Stimulated activated CD8-positive, alpha-beta memory T cell treated with anti-CD3 and anti-CD28 coated beads, Interleukin-12 subunit alpha, Interleukin-12 subunit beta, amount 100 ng/mL, for 24 hours (primary cell): ENCODE results near the gene ALPP.
"Not testable (repeated sequence)": the region's sequence is repeated elsewhere in the genome, so short reads cannot be mapped to it uniquely, and the experiment has no call there.

ENCODE experiments used
- DNase-seq: peaks from one replicate; pipeline ENCODE4 v3.0.0-alpha.2; 2020; ENCODE audit errors: extremely low read depth

The ALPP gene

DNA sequence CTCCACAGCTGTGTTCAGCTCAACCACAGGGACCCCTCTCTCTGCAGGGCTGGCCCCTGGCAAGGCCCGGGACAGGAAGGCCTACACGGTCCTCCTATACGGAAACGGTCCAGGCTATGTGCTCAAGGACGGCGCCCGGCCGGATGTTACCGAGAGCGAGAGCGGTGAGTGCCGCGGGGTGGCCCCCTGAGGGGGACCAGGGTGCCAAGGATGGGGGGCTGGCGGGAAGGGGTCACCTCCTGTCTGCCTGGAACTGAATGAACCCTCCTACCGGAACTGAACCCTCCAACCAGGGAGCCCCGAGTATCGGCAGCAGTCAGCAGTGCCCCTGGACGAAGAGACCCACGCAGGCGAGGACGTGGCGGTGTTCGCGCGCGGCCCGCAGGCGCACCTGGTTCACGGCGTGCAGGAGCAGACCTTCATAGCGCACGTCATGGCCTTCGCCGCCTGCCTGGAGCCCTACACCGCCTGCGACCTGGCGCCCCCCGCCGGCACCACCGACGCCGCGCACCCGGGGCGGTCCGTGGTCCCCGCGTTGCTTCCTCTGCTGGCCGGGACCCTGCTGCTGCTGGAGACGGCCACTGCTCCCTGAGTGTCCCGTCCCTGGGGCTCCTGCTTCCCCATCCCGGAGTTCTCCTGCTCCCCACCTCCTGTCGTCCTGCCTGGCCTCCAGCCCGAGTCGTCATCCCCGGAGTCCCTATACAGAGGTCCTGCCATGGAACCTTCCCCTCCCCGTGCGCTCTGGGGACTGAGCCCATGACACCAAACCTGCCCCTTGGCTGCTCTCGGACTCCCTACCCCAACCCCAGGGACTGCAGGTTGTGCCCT lies 2.9 kb downstream of the ALPP start:
- not testable (repeated sequence) for DNase-seq

DNA sequence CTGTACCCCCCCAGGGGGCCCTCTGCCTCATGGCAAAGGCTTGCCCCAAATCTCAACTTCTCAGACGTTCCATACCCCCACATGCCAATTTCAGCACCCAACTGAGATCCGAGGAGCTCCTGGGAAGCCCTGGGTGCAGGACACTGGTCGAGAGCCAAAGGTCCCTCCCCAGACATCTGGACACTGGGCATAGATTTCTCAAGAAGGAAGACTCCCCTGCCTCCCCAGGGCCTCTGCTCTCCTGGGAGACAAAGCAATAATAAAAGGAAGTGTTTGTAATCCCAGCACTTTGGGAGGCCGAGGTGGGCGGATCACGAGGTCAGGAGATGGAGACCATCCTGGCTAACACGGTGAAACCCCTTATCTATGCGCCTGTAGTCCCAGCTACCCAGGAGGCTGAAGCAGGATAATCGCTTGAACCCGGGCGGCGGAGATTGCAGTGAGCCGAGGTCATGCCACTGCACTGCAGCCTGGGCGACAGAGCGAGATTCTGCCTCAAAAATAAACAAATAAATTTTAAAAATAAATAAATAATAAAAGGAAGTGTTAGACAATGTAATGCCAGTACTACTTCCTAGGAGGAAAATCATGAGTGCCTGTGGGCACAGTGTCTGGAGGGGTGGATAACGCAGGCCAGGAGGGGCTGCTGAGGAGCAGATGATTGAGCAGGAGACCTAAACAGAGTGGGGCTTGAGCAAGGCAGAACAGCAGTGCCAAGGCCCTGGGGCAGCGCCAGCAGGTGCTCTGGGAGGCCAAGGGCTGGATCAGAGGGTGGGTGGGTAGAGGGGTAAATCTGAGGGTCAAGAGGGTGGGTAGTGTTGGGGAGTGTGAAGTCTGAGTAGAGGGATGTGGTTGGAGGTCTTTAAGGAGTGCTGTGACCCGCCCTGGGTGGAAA lies 4.0 kb downstream of the ALPP start:
- DNase-seq, result no peak

DNA sequence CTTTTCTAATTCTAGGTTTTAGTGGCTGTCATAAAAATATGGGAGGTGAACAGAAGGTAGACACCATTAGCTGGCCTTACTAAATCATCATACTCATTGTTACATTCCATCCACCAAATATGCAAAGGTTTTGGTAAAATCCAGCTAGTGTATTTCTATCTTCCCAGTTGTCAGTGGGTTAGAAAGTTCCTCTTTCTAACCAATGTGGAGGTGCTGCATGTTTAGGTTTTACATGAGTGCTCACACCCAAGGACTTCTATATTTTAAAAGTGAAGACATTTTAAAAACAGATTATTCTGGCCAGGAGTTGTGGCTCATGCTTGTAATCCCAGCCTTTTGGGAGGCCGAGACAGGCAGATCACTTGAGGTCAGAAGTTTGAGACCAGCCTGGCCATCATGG lies 5.9 kb downstream of the ALPP start:
- DNase-seq, result no peak

DNA sequence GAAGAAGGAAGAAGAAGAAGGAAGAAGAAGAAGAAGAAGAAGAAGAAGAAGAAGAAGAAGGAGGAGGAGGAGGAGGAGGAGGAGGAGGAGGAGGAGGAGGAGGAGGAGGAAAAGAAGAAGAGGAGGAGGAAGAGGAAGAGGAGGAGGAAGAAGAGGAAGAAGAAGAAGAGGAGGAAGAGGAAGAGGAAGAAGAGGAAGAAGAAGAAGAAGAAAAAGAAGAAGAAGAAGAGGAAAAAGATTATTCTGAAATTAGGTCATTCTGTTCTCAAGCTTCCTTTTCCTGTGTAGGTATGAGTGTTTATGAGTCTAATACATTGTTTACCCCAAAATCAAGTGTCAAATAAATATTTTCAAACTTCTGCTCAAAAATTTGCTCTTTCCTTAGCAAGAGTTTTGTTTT lies 6.5 kb downstream of the ALPP start:
- DNase-seq, result not testable (repeated sequence)

DNA sequence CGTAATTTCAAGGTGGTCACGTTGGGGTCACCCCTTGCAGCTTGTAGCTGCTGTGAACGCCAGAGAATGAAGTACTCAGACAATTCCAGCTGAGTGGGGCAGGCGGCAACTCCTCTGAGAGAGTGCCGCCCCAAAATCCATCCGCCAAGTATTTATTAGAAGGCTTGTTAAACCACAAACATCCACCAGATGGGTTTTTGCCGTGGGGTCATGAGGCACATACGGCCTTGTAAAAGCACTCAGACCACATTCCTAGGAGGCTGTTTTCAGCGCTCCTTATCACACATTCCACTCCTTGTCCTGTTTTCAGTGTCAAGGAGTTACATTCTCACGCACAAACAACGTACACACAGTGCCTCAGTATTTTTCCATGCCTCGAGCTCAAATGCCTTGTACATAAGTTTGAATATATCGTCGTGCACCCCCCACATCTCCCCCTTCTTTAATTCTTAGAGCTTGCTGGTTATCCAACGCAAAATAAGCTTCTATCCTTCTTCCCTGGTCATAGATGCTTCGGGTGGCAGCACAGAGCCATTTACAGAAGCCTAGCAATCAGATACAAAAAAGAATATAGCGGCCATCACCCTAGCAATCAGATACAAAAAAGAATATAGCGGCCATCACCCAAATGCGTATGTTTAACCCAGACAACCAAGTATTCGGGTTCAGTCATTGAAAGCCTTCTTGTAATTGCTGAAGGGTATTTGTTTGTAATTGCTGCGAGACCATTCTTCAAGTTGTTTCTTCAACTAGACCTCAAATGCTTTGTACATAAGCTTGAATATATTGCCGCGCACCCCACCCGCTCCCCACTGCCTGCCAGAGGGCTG lies 7.3 kb downstream of the ALPP start:
- no peak for DNase-seq

DNA sequence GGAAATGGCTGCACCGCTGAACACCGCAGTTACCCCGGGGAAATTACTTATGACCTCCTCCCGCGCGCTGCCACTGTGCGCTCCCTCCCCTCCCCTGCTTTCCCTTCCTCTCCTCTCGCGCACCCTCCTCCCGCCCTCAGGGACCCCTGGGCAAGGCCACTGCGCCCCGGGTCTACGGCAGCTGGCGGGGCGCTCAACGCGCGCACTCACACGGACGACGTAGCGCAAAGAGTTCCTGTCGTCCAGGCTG lies 7.9 kb downstream of the ALPP start:
- no peak for DNase-seq

DNA sequence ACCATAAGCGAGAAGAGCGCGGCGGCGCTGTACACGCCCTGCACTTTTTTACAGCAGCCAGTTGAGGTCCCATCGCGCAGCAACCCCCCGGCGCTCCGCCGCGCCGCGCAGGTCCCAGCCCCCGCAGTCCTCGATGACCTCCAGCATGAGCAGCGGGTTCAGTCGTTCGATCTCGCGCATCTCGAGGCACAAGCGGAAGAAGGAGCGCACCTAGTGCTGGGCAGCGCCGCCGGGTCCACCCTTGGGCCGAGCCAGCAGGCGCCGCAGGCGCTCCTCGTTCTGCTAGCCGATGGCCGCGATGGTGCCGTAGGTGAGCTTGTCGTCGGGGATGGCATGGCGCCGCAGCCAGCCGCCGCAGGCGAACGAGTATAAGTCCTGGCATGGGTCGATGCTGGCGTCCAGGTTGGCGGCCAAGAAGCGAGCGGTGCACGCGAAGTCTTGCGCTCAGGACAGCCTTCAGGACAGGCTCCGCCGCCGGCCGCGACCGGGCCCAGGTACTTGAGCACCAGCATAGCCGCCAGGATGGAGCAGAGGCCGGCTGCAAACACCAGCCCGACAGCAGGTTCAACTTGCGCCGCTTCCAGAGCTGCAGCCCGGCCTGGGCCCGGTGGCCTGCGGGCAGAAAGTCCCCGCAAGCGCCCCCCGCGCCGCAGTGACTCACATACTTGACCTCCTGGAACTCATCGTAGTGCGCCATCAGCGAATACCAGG lies 8.3 kb downstream of the ALPP start:
- no peak for DNase-seq

DNA sequence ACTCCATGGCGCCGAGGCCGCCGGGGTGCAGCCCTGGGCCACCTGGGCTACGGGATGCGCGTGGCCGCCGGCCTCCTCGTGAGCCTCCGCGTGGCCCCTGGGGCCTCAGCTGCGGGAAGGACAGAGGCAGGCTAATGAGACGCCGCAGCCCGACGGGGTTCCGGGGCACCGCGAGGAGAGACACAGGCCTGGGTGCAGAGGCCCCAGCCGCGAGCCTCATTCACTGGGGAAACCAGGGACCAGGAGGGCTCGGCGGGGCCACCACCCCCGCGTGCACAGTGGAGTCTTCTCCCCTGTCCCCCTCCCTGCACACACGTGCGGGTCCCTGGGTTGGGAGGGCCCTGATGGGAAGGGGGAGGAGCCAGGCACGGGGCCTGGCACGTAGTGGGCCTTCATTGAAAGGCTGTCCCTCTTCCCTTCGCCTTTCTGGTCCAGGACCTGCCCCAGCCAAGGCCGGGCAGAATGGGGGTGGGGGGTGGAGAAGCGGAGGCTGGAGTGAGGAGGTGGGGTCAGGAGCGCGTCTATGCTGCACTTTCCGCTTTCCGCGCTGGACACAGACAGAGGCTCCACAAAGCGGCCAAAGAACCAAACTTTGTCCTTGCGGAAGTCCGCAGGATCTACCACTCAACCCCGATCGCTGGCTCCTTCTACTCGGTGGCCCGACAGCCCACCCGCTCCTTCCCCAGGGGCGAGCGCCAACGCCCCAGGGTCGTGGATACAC lies 9.1 kb downstream of the ALPP start:
- no peak for DNase-seq

DNA sequence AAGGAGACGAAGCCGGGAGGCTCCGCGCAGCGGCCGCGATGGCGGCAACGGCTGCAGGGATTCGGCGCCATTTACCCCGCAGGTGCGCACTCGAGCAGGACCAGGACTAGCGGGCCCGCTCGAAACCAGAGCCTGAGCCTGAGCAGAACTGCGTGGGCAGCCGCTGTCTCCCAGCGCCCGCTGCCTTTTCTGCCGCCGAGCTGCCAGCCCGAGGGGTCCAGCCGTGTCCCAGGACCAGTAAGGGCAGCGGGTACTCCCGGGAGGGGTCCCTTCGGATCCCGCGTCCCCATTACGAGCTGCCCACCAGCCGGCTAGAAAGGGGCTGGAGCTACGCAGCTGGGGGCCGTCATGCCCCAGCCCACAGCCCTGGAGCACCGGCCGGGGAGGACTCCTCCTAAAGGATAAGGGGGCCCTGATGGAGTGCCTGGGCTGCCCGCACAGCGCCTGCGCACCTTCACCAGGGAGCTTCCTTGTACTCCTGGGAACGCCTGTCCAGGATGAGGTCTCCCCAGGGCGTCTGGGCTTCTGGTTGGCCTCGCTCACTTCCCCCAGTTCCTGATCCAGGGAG lies 9.9 kb downstream of the ALPP start:
- no peak for DNase-seq

DNA sequence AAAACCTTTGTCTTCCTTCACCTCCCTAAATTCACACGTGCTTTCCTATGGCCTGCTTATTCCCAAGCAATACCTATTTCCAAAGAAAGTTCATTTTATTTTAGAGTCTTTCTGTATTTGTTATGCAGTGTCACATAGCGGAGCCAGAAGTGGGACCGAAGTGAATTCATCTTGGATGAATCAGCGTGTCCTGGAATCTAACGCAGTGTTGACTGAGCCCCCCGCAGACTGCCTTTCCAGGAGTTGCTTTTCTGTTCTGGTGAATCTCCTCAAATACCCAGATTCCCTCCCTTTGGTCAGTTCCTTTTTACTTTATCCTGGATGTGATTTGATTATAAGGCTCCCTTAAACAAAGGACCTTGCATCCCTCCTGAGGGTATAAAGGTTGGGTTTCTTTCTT lies 10.8 kb downstream of the ALPP start:
- no peak for DNase-seq

DNA sequence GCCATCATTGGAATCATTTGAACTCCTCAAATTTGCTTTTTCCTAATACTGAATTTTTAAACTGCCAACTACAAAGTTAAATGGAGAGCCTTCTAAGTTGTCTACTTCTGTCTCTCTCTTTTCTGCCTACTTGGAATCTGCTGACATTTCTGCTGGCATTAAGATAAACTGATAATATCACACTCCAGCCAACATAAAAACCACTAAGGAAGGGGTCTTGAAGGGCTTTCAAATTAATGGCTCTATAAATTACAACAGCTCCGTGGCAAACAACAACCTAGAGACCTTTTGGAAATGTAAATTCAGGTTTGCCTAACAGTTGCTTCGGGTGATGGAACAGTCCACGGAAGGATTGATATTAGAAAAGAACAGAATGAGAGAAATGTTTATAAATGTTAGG lies 12.1 kb downstream of the ALPP start:
- no peak for DNase-seq

DNA sequence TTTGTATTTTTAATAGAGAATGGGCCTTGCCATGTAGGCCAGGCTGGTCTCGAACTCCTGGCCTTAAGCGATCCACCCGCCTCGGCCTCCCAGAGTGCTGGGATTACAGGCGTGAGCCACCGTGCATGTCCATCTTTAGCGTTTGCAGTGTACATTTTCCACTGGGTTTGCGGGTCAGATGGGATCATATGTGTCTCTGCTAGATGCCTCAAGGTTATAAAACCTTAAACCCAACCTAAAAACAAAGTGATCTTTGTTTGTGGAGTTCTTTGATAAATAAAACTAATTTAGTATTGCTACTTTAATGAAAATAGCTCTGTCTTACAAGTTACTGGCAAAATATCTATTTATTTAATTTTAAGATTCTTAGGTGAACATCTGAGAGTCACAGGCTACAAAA lies 15.0 kb downstream of the ALPP start:
- DNase-seq, result no peak

DNA sequence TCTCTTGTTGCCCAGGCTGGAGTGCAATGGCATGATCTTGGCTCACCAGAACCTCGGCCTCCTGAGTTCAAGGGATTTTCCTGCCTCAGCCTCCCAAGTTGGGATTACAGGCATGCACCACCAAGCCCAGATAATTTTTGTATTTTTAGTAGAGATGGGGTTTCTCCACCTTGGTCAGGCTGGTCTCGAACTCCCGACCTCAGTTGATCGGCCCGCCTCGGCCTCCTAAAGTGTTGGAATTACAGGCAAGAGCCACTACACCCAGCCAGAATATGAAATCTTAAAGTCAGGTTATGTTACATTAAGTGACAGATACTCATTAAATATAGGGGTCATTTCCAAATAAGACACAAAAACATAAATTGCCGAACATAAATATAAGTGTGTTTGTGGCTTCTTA lies 15.9 kb downstream of the ALPP start:
- DNase-seq, result not testable (repeated sequence)

DNA sequence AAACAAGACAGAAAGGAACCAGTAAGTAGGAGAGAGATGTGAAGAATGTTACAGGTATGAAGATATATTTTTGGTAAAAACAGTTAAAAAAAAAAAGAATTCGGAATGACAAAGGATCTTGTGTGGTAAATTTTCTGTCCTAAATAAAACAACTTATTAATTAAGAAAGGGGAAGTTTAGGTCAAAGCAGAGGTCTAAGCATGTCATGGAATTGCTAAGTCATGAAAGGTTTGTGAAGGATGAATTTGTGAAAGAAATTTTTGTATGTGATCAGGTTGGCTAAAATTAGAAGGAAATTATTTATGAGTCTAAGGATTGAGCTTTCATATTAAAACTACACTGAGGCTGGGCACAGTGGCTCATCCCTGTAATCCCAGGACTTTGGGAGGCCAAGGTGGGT lies 17.0 kb downstream of the ALPP start:
- DNase-seq, result no peak

DNA sequence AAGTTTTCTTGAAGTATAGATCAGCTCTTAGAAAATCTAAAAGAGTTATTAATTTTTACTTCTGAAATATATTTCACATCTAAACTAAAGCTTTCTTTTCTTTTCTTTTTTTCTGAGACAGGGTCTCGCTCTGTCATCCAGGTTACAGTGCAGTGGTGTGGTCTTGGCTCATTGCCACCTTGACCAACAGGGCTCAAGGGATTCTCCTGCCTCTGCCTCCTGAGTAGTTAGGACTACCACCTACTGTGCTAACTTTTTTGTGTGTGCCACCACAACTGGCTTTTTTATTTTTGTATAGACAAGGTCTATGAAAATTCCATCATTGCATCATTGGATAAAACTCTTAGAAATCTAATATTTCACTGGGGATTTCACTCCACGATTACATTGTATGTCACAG lies 18.1 kb downstream of the ALPP start:
- no peak for DNase-seq

DNA sequence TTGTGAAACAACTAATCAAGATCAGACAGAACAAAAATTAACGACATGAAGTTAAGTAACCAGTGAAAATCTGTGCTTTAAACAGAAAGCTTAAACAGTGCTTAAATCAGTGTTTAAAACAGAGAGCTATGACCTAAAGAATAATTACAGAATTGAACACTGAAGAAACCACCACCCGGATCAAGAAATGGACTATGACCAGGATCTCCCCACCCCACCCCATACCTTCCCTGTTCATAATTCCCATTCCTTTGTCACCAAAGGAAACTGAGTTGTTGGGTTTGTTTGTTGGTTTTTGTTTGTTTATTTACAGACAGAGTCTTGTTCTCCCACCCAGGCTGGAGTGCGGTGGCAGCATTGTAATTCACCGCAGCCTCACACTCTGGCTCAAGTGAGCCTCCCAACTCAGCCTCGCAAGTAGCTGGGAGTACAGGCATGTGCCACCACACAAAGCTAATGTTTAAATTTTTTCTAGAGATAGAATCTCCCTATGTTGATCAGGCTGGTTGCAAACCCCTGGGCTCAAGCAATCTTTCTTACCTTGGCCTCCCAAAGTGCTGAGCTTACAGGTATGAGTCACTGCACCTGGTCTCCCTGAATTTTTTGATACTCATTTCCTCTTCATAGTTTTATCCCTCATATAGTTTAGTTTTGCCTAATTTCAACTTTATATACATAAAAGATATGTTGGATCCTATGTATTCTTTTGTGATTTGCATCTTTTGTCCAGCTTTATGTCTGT lies 19.9 kb downstream of the ALPP start:
- DNase-seq, result no peak

DNA sequence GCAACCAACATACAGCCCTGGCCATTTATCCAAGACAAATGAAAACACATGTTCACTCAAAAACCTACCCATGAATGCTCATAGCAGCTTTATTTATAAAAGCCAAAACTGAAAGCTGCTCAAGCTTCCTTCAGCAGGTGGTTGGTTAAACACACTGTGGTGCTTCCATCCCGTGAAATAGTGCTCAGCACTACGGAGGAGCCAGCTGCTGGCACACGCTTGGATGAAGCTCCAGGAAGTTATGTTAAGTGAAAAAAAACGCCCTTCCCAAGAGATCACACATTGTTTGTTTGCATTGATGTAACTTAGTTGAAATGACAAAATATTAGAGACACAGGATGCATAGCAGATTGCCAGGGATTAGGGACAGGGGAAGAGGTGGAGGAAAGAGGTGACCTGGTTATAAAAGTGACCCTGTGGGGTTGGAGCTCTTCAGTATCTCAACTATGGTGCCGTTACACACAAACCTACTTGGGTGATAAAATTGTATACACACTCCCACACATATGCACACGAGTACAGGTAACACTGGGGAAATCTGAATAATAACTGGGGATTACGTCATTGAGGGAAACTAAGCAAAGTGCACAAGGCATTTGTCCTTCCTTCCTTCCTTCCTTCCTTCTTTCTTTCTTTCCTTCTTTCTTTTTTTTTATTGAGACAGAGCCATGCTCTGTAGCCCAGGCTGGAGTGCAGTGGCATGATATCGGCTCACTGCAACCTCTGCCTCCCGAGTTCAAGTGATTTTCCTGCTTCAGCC lies 21.9 kb downstream of the ALPP start:
- no peak for DNase-seq

DNA sequence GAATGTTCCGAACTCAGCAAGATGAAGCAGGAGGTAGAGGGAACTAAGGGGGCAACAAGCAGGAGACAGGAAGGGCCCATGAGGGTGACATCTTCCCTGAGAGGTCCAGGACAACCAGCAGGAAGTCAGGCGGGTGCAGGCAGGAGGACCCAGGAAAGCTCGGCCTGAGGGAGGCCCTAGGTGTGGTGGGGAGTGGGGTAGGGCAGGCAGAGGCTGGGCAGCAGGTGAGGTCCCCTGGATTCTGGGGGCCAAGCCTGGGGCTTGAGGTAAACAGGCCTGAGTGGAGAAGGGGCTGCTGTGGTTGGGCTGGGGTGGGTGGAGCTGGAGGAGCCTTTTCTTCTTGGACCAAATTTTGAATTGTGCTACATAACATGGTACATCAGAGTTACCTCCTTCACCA lies 24.0 kb downstream of the ALPP start:
- no peak for DNase-seq

DNA sequence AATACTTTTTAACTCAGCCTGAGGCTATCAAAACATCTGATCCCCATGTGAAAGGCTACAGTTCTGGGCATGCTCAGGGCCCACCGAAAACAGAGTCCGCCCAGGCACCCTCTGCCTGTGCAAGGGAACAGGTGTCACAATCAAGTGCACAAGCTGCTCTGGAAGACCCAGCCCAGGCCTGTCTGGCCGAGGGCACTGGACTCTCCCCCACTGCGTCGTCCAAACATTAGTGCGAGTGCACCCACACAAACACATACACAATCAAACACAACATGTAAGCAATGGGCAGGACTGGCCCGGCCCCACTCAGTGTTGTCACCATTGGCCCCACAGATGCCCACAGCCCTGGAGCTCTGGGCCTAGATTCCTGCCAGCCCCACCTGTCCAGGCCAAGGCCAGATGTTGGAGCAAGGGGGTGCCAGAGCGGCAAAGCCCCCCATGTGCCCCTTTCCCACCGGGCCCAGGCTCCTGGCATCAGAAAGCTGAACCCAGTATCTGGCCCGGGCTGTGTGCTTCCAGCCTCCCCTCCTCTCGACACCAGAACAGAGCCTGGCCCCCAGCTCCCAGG lies 27.5 kb downstream of the ALPP start:
- DNase-seq, result no peak
